Stimulated activated CD4-positive, alpha-beta T cell treated with anti-CD3 and anti-CD28 coated beads, TNF-alpha, amount 100 ng/mL, for 24 hours (primary cell): Measurements from ENCODE around the gene SH3YL1.

ENCODE experiments used
- DNase-seq, 3 experiments: peaks; one replicate each; pipeline ENCODE4 v3.0.0-alpha.2; 2020; ENCODE audit warnings: low read depth in 3 of 3

Gene SH3YL1

DNA sequence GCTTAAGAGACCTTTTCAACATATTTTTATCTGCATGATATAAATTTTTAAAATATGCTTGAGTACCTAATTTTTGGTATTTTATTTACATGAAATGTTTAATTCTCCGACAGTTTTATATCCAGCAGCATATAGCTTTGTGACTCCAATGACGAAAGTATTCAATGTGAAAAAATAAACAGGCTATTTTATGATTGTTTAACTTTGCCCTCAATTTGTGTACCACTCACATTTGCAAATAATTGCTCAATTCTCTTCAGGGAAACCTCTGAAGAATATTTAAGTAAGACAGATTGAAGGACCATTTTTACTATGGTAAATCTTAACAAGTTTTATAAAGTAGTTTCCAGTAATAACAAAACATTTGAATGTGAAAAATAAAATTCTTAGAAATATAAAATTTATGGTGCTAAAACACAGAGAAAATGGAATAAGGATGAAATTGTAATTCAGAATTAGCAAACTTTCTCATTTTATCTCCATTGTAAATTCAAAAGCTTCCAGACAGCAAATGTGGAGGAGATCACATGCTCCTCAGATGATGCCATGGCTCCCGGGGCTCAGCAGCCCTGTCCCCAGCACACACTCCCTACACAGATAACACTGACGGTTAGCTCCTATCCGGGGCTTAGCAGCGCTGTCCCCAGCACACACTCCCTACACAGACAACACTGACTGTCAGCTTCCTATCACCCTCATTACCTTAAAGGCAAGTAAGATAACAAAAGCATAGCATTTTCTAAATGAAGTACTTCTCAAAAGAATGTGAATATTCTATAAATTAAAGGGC, 39.7 kb downstream of the SH3YL1 start:
- no peak for DNase-seq

DNA sequence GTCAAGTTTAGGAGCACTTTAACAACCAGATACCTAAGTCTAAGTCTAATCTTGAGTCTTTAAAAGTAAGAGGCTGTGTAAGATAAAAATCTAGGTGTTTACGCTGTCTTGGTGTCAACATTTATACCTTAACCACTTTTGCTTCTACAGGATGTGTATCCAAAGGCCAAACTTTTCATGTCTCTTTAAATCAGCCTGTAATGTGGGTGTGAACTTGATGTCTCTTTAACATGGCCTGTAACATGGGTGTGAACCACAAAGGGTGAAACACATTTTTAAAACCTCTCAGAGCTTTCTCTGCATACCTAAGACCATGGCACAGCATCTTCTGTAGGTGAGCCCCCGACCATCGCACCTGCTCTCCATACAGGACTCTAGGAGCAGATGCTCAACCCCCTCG, 40.4 kb downstream of the SH3YL1 start:
- no peak for DNase-seq

DNA sequence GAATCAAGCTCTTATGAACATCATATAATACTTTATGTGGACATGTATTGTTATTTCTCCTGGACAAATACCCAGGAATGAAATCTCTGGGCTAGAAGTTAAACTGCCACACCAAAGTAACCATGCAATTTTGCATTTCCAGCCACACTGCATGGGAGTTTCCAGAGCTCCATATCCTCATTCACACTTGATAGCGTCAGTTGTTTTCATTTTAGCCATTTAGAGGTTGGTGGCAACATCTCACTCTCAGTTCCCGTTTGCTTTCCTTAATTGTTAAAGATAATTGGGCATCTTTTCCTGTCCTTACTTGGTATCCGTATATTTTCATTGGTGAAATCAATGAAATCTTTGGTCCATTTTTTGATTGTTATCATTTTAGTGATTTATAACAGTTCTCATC, 47.8 kb downstream of the SH3YL1 start:
- DNase-seq = no peak

DNA sequence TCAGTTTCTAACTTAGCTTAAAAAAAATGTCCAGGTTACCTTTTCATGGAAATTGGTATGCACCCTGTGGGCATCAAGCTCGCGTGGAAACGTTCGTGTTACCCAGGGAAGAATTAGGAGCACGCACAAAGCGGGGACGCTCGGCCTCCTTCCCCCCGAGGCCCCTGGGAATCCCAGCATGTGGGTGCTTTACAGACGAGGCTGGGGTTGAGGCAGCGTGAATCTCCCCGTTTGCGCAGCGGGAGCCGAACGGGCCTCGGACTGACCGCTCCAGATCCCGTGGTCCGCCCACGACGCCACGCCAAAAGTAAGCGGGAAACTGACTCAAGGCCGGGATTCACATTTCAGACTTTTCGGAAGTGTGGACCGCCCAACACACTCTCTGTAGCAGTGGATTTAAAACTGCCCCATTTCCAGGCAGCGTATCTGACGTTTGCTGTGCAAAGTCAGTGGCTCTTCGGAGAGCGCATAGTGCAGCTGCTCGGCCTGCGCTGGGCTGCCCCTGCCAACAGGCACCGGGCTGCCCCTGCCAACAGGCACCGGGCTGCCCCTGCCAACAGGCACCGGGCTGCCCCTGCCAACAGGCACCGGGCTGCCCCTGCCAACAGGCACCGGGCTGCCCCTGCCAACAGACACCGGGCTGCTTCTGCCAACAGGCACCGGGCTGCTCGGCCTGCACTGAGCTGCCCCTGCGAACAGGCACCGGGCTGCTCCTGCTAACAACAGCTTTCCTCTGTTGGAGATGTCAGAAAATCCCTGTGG, 49.7 kb downstream of the SH3YL1 start:
- no peak for DNase-seq

DNA sequence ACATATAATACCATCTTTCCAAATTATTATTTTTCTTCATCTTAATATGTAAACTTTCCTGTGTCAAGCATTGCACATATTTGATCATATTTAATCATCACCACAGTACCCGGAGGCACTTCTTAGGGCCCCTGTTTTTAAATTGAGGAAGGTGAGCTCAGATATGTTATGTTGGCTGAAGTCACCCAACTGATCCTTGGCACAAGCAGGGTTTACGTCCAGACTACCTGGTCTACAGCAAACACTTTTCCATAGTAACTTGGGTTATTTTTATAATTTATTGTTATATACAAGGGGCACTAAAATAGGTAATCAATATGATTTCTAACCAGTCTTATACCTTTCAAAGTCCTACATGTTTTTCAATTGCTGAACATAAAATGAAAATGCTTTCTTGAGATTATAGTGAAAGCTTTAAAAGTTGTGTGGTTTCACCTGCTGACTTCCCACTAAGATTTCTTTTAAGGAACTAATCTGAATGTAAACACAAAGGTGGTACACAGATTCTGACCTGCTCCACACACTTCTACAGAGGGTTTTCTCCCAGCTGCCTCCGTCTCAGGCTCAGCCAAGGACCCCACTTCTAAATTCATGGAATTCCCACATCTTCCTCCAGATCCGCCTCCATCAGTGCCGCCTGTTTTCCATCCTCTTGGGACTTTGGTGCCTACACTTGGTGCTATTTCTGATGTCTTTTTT, 52.2 kb downstream of the SH3YL1 start:
- no peak for DNase-seq

DNA sequence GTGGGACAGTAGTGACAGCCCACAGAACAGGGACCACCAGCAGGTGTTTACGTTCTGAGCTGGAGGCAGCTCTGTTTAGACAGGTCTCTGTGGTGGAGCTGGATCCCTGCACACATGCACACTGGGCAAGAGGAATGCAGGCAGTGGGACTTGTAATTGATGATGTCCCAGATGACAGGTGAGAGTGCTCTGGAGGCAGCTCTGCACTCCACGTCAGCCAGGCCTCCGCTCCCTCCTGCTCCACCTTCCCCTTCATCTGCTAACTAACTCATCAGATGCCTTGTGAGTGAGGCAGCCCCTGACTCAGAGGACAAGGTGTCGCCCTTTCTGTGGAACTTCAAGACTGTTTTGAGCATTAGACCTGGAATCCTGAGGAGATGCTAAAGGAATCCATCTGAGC, 53.2 kb downstream of the SH3YL1 start:
- DNase-seq = no peak

DNA sequence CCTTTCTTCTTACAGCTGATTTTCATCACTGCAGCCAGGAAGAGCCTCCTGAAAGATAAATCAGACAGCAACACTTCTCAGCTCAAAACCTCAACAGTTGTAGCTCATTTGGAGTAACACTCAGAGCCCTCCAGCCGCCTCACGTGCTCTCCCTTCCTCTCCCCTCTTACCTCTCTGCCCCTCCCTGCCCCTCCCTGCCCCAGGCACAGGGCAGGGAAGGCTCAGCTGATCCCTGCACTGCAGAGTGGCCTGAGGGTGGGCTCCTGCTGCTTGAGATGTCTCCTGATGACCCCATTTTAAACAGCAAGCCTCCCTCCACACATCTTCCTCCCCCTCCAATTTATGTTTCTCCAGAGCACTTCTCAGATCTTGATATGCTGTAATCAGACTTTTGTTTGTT, 54.4 kb downstream of the SH3YL1 start:
- no peak for DNase-seq

DNA sequence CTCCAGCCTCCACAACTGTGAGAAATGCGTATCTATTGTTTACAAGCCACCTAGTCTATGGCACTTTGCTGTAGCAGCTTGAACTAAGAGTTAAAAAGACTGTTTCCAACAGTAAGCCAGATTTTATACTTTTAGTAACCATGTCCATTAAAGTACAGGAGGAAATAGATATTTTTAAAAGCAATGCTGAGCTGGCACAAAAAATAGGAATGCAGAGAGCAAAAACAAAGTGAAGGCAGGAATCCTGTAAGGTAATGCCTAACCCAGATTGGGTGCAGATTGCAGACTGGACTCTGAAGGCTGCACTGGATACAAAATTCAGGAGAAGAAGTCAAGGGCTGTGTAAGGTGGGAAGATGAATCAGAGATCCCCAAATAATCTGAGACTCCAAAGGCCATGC, 55.5 kb downstream of the SH3YL1 start:
- DNase-seq = no peak

DNA sequence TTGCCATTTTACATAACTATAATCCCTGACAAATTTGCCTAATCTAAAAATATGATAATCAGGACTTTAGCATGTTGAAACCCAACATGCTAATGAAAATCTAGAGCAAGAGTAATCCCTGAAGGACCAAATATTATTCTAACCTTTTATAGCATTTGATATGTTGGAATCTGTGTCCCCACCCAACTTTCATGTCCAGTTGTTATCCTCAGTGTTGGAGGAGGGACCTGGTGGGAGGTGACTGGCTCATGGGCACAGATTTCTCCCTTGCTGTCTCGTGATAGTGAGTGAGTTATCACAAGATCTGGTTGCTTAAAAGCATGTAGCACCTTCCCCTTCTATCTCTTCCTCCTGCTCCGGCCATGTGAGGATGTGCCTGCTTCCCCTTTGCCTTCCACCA, 59.8 kb downstream of the SH3YL1 start:
- DNase-seq = no peak

DNA sequence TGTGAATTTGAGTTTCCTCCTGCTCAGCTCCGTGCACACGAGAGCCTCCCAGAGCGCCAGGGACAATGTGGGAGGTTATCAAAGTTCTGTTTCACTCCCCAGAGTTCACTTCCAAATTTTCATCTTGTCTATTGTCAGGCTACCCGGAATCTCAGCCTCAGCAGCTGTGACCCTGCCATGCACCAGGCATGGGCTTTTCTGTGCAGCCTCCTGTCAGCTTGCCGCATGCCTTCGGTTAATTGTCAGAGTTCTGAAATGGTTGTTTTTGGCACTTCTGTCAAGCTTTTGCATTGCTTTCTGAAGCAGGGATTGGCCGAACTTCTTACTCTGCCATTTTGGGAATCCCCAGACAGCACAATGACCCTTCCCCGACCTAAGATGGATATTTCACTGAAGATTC, 60.4 kb downstream of the SH3YL1 start:
- no peak for DNase-seq

DNA sequence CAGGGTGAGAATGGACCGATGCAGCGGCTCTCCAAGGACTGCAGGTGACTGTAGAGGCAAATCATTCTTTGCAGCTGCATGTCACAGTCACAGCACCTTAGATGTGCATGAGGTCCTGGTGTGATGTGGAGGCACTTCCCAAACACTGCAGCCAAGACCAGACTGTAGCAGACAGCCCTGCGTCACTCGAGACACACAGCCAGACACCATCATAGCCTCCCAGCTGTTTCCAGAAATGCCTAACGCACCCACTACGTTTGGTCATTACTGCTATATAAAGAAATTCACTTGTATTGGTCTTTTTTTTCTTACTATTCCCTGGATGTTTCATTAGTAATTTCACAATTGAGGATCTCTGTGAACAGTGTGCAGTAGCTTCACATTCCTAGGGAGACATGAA, 60.9 kb downstream of the SH3YL1 start:
- DNase-seq = no peak

DNA sequence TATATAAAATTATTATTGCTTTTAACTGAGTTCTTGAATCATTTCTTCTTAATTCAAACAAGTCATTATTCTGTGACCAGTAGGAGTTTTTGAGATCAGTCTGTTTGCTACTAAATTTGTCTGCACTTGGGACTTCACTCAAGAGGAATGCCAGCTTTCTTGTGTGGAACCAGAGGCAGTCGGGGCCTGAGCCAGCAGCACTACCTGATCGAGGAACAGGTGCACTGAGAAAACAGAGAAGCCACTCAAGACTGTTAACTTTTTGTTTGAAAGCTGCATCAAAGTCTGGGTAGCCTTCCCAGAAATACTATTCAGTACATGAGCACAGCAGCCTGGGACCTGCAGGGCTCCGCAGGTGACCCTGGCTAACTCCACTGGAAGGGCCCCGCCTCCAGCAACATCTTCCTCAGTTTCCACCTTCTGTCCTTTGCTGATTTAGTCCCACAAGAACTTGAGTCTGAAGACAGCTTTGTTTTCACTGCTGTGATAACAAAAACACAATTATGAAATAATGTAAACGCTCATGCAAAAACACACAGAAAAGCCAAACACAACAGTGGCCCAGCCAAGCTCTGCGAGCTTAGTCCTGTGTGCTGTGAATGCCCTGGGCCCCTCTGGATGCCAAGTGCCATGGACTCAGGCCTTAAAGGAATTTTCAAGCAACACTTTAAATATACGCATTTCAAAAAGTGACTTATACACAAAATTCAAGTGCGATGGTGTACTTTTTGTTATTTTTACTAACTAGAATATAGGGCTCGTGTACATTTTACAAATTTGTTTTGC, 62.0 kb downstream of the SH3YL1 start:
- DNase-seq = no peak

DNA sequence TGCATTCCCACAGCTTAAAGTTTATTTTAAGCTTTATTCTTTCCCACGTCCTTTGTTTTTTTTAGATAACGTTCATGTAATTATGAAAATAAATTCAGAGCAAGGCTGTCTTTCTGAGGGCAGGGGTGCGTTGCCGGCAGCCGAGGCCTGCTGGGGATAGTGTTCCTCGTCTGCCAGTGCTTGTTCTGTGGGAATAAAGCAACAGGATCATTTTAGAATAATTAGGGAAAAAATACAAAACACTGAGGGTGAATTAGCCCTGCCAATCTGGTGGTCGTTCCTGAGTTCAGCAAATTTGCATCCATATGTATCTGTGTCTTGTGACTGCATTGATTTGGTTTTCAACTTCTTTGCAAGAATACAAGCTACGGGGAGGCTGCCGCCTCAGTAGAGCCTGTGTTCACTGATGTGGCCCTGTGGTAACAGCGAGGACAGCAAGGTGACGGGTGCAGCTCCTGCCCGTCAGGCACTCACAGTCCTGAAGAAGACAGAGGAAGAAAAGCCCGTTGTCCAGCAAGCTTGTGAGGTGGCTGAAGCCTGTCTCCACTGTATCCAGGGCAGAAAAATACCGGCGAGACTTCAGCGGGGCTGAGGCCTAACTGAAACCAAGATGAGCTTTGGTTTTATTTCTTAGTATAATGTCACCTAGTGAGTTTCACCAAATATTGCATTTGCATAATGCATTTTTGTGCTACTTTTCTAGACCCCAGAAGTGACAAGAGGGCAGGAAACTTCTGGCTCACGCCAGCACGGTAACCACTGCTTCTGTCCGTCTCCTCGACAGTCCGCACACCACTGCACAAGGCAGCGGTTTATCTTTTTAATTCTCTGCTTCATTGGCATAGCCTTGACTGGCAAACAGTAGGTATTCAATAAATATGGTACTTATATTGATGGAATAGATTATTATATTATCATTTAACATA, 64.5 kb downstream of the SH3YL1 start:
- DNase-seq = no peak

DNA sequence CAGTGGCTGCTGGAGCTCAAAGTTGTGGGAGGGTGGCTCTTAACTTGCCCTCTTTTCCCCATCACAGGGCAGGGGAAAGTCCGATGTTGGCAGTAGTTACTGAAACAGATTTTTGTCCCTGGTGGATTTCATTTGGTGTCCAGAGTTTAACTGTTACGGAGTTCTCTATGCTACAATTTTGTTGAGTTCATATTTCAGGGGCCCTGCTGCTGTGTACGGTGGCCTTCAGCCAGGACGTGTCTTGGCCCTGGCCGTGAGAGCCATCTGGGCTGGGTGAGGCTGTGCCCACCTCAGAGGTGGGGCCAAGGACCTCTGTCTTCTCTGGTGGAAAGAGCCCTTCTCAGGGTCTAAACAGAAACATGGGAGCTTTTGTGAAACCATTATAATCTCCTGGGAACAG, 67.4 kb downstream of the SH3YL1 start:
- no peak for DNase-seq

DNA sequence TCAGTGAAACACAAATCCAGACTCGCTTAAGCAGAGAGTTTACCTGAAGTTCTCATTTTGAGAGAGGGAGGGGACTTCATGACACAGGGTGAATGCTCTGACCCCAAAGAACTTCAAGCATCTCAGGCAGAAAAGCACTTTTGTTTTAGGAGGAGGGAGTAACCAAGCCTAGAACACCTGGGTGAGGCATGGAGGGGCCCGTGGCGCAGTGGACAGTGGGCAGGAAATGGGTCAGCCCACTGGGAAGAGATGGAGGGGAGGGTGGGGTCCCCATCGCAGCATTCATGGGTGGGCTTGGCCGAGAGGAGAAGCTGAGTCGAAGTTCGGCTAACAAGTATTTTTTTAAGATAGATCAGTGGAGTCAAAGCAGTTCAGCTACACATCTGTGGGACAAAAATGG, 67.9 kb downstream of the SH3YL1 start:
- DNase-seq = no peak

DNA sequence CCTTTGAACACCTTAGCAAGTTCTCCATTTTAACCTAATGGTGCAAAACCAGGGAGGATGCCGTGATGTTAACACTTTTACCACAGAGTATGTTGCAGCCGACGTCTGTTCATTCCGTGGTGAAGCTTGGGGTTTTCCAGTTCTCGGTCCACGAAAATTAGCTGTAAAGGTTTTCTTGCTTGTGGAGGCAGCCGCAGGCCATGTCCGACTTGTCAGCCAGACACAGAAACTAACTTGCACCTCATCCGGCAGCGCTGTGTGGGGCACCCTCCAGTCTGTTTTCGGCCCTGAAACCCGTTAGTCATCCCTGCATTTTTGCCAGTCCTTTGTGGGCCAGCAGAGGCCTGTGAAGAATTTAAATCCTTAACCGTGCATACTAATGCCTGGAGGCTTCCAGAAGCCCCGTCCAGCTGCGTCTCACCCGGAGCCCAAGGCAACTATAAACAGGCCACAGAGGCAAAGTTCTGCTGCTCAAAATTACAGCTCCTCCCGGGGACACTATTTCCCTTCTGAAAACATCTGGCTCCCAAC, 70.6 kb downstream of the SH3YL1 start:
- no peak for DNase-seq

DNA sequence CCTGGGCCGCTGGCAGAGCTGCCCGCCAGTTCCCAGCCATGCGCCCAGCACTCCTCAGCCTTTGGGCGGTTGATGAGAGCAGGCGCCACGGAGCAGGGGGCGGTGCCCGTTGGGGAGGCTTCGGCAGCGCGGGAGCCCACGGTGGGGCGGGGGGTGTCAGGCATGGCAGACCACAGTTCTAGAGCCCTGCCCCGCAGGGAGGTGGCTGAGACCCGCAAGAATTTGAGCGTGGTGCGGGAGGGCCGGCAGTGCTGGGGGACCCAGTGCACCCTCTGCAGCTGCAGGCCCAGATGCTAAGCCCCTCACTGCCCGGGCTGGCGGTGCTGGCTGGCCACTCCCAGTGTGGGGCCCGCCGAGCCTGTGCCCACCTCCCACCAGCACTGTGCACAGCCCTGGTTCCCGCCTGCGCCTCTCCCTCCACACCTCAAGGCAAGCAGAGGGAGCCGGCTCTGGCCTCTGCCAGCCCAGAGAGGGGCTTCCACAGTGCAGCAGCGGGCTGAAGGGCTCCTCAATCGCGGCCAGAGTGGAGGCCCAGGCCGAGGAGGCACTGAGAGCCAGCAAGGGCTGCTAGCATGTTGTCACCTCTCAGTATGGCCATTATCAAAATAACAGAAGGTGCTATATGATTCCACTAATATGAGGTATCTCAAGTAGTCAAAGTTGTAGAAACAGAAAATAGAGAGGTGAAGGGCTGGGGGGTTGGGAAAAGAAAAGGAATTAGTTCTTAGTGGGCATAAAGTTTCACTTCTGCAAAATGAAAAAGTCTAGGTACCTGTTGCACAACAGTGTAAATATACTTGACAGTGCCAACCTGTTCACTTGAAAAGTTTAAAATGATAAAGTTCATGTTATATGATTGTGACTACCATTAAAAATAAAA, 72.3 kb downstream of the SH3YL1 start:
- no peak for DNase-seq

DNA sequence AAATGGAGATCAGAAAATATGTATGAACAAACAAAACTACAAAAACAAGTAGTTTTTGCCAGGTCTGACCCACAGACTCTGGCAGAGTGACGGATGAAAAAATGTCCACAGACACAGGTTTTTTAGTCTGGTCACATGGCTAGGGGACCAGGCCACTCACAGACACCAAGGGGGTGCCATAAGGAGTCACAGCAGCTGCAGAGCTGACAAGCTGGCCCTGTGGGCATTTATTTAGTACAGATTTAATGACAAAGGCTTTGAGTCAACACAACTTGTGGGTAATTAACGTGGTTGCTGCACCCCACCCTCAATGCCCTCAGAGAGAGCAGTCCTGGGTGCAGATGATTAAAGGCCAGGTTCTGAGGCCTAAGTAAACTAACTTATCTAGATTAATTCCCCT, 76.0 kb downstream of the SH3YL1 start:
- DNase-seq = no peak

DNA sequence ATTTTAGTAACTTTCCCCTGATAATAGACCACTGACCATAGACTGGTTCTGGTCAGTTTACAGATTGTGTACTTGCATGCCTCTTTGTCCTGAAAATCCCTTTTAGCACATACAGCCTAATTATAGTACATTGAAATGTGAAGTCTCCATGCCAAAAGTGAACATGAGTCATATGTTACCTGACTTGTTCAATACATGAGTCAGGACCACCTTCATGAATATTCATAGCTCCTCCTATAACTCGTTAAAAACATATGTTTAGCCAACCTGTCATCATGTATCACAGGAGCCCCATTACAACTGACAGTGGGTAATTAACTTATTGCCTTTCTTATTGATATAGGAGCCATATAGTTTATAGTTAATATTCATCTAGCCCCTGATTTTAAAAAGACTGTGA, 78.6 kb downstream of the SH3YL1 start:
- no peak for DNase-seq

DNA sequence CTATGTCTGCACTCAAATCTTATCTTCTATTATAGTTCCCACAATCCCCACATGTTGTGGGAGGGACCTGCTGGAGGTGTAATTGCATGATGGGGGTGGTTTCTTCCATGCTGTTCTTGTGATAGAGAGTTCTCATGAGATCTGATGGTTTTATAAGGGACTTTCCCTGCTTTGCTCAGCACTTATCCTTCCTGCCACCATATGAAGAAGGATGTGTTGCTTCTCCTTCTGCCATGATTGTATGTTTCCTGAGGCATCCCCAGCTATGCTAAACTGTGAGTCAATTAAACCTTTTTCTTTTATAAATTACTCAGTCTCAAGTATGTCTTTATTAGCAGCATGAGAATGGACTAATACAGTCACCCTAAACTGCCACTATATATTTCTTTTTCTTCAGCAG, 79.1 kb downstream of the SH3YL1 start:
- no peak for DNase-seq
